Liver (tissue), 9 donors: Measurements from ENCODE around the gene FZD1. TPM values are rescaled to one million over a fixed set of nuclear protein-coding genes. Genes with fewer than 3 reads are reported as not detected.

Source experiments
- DNase-seq: peaks from one replicate; pipeline ENCODE4 v3.0.0-alpha.2; 2017; ENCODE audit warnings: low spot score
- H3K27ac ChIP-seq, 2 donors: one replicate each; pipeline ENCODE4 v1.7.0; 2013; ENCODE audit warnings: inconsistent platforms in 2 of 2, low read length in 2 of 2, control low read depth in 1 of 2, low read depth in 1 of 2, mild to moderate bottlenecking in 1 of 2
- H3K27me3 ChIP-seq, 4 donors: one replicate each; pipeline versions ENCODE4 v1.6.1 to v1.7.0; 2013; ENCODE audit warnings: low read length in 3 of 4, inconsistent platforms in 1 of 4, mild to moderate bottlenecking in 1 of 4, moderate library complexity in 1 of 4; ENCODE audit not compliant: control insufficient read depth in 4 of 4, insufficient read depth in 4 of 4
- H3K36me3 ChIP-seq, 4 donors: one replicate each; pipeline versions ENCODE4 v1.6.1 to v1.7.0; 2013; ENCODE audit warnings: low read length in 3 of 4, mild to moderate bottlenecking in 3 of 4, low read depth in 1 of 4, moderate library complexity in 1 of 4; ENCODE audit not compliant: control insufficient read depth in 4 of 4, insufficient read depth in 3 of 4
- H3K4me1 ChIP-seq, 4 donors: one replicate each; pipeline versions ENCODE4 v1.6.1 to v1.7.0; 2013; ENCODE audit warnings: low read length in 3 of 4, mild to moderate bottlenecking in 3 of 4, moderate library complexity in 1 of 4; ENCODE audit not compliant: control insufficient read depth in 4 of 4, insufficient read depth in 4 of 4
- H3K4me3 ChIP-seq, 3 donors: one replicate each; pipeline versions ENCODE4 v1.6.1 to v1.7.0; 2013; ENCODE audit warnings: low read length in 3 of 3, control low read depth in 1 of 3, low read depth in 1 of 3, mild to moderate bottlenecking in 1 of 3
- H3K9ac ChIP-seq, 2 donors: one replicate each; pipeline ENCODE4 v1.7.0; 2013; ENCODE audit warnings: low read length in 2 of 2, mild to moderate bottlenecking in 2 of 2, moderate library complexity in 2 of 2, control low read depth in 1 of 2, low read depth in 1 of 2
- H3K9me3 ChIP-seq, 4 donors: one replicate each; pipeline versions ENCODE4 v1.6.1 to v1.7.0; 2013; ENCODE audit warnings: low read length in 3 of 4; ENCODE audit not compliant: control insufficient read depth in 4 of 4
- ATF3 ChIP-seq: IDR thresholded peaks from 2 replicates; pipeline ENCODE4 v1.6.1; 2016; ENCODE audit warnings: antibody characterized with exemption
- CTCF ChIP-seq: fragments of 150-350 bp; IDR thresholded peaks from 2 replicates; pipeline ENCODE4 v1.5.1; 2017; ENCODE audit warnings: improper control_type of control experiment, low read depth, low read length; ENCODE audit not compliant: missing input control
- EGR1 ChIP-seq, 2 donors: IDR thresholded peaks; 2 replicates each; pipeline ENCODE4 v1.6.1; 2016 to 2018; ENCODE audit warnings: antibody characterized with exemption in 2 of 2, low read depth in 2 of 2
- FOXA1 ChIP-seq: IDR thresholded peaks from 2 replicates; pipeline ENCODE4 v1.6.1; 2016; ENCODE audit warnings: antibody characterized with exemption
- FOXA2 ChIP-seq: IDR thresholded peaks from 2 replicates; pipeline ENCODE4 v1.6.1; 2016; ENCODE audit warnings: antibody characterized with exemption
- GABPA ChIP-seq, 2 donors: IDR thresholded peaks in 1 of 2; conservative IDR thresholded peaks in 1 of 2; 2 replicates each; pipeline ENCODE4 v1.6.1; 2016; ENCODE audit warnings: antibody characterized with exemption in 2 of 2, mild to moderate bottlenecking in 1 of 2, moderate library complexity in 1 of 2
- HNF4A ChIP-seq, 2 donors: conservative IDR thresholded peaks; 2 replicates each; pipeline ENCODE4 v1.6.1; 2016; ENCODE audit warnings: antibody characterized with exemption in 2 of 2, mild to moderate bottlenecking in 2 of 2
- HNF4G ChIP-seq: IDR thresholded peaks from 2 replicates; pipeline ENCODE4 v1.6.1; 2016; ENCODE audit warnings: antibody characterized with exemption
- JUND ChIP-seq, 2 donors: IDR thresholded peaks; 2 replicates each; pipeline ENCODE4 v1.6.1; 2016; ENCODE audit warnings: antibody characterized with exemption in 2 of 2
- MAX ChIP-seq: IDR thresholded peaks from 2 replicates; pipeline ENCODE4 v1.6.1; 2016; ENCODE audit warnings: antibody characterized with exemption
- NR2F2 ChIP-seq: IDR thresholded peaks from 2 replicates; pipeline ENCODE4 v1.6.1; 2016; ENCODE audit warnings: antibody characterized with exemption
- RAD21 ChIP-seq, 2 donors: IDR thresholded peaks; 2 replicates each; pipeline ENCODE4 v1.6.1; 2016; ENCODE audit warnings: antibody characterized with exemption in 2 of 2, mild to moderate bottlenecking in 2 of 2
- TAF1 ChIP-seq: conservative IDR thresholded peaks from 2 replicates; pipeline ENCODE4 v1.6.1; 2016; ENCODE audit warnings: antibody characterized with exemption, mild to moderate bottlenecking
- WGBS: extraction: QIAGEN DNeasy Blood & Tissue Kit; methylation state at CpG from one replicate; pipeline ENCODE4 v1.1.7; 2013; 5-methylcytosine and 5-hydroxymethylcytosine counted together
- polyA plus RNA-seq, 2 donors: library from polyadenylated mRNA; stranded (reverse) in 1 of 2; unstranded in 1 of 2; fragments of 200-250 nt in 1 of 2; fragments of >200 nt in 1 of 2; fragmentation: Nextera tagmentation in 1 of 2; extraction: Ambion mirVana in 1 of 2; gene quantifications; one replicate each; pipeline versions ENCODE4 v1.2.1 to v1.2.3, GENCODE V29; 2013 to 2015
- total RNA-seq, 2 donors: library from RNA; depleted of rRNA; stranded (reverse); fragments of >200 nt; gene quantifications; one replicate each; pipeline ENCODE4 v1.2.3, GENCODE V29; 2014
- TF ChIP-seq, protein P1 (sequence below): IDR thresholded peaks from 2 replicates; pipeline ENCODE4 v1.6.1; 2016; ENCODE audit warnings: antibody characterized with exemption
- donor health status: healthy.
- donor health status: healthy.
- donor health status: healthy.
- donor health status: healthy.
- donor health status: healthy.

Gene FZD1
- total and polyA plus RNA-seq, 4 donors = 0.68 to 3.8 (median 2.6) TPM

- Histone ChIP-seq H3K36me3 (no peaks in the 10 kb centered on the region), H3K27ac (no peak overlapping the region), H3K9ac (no peak overlapping the region), H3K27me3 (no peaks in the 10 kb centered on the region), H3K4me3 (no peak overlapping the region), H3K9me3 (no peaks in the 10 kb centered on the region), H3K4me1 (no peaks in the 10 kb centered on the region)
- TF ChIP-seq FOXA2 (no peak), RAD21 (IDR thresholded peaks at IDR 0.05) (no peak), CTCF (no peak), HNF4A (conservative IDR thresholded peaks at IDR 0.05) (no peak), HNF4G (no peak), ATF3 (no peak), FOXA1 (no peak), GABPA (IDR thresholded peaks at IDR 0.05 in 1 of 2, conservative IDR thresholded peaks at IDR 0.05 in 1 of 2) (no peak)
- DNase-seq = no peak
- 78% methylated on average over 2 of the region's 2 CpGs for WGBS
These were observed 37.8 kb upstream of the FZD1 start for GRCh38 chr7:91226411-91226810.

GRCh38 chr7:91228327-91228726, 35.9 kb upstream of the FZD1 start:
- H3K36me3 ChIP-seq = no peaks in the 10 kb centered on the region

More at GRCh38 chr7:91228327-91228726, 35.9 kb upstream of the FZD1 start:
- no peak for DNase-seq
- Histone ChIP-seq H3K27me3 (no peaks in the 10 kb centered on the region), H3K9ac (no peak overlapping the region), H3K4me1 (no peaks in the 10 kb centered on the region), H3K4me3 (no peak overlapping the region), H3K9me3 (no peaks in the 10 kb centered on the region), H3K27ac (no peak overlapping the region)
- WGBS = 88% methylated on average over 2 of the region's 2 CpGs
- TF ChIP-seq, protein P1, sequence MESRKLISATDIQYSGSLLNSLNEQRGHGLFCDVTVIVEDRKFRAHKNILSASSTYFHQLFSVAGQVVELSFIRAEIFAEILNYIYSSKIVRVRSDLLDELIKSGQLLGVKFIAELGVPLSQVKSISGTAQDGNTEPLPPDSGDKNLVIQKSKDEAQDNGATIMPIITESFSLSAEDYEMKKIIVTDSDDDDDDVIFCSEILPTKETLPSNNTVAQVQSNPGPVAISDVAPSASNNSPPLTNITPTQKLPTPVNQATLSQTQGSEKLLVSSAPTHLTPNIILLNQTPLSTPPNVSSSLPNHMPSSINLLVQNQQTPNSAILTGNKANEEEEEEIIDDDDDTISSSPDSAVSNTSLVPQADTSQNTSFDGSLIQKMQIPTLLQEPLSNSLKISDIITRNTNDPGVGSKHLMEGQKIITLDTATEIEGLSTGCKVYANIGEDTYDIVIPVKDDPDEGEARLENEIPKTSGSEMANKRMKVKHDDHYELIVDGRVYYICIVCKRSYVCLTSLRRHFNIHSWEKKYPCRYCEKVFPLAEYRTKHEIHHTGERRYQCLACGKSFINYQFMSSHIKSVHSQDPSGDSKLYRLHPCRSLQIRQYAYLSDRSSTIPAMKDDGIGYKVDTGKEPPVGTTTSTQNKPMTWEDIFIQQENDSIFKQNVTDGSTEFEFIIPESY = no peak
- no peak for TF ChIP-seq CTCF
- no peak for TF ChIP-seq FOXA1
- TF ChIP-seq EGR1 (IDR thresholded peaks at IDR 0.05; ENCODE audit: low read depth in 2 of 2) = no peak
- no peak for TF ChIP-seq MAX
- TF ChIP-seq HNF4G = no peak
- no peak for TF ChIP-seq TAF1
- no peak for TF ChIP-seq NR2F2
- no peak for TF ChIP-seq JUND (IDR thresholded peaks at IDR 0.05)
- TF ChIP-seq HNF4A (conservative IDR thresholded peaks at IDR 0.05) = no peak
